ENCODE measurements around the gene TRPM1.

Gene TRPM1

GRCh38 chr15:31133890-31134289 is 32.4 kb upstream of the TRPM1 start:
- H3K4me3 ChIP-seq (ENCODE audit: low read depth, low read length) = no peak overlapping the region
- DNase-seq (ENCODE audit: low read depth) = no peak
- in situ Hi-C loops (cut with HindIII; ENCODE audit: low sequenced_read_pairs) = no loop called here
- no peak for TF ChIP-seq CTCF (IDR thresholded peaks at IDR 0.05; ENCODE audit: low read depth, low read length, missing control alignments)

- no peak for TF ChIP-seq CTCF (IDR thresholded peaks at IDR 0.05; ENCODE audit: low read depth, low read length, missing control alignments)
- no peak overlapping the region for H3K4me3 ChIP-seq (ENCODE audit: low read depth, low read length)
- no peak for DNase-seq (ENCODE audit: low read depth)
- in situ Hi-C loops (cut with HindIII; ENCODE audit: low sequenced_read_pairs) = no loop called here
Measured at GRCh38 chr15:31131853-31132375, 30.4 kb upstream of the TRPM1 start.

- DNase-seq (ENCODE audit: low read depth) = no peak
- no peak overlapping the region for H3K4me3 ChIP-seq (ENCODE audit: low read depth, low read length)
- no peak for TF ChIP-seq CTCF (IDR thresholded peaks at IDR 0.05; ENCODE audit: low read depth, low read length, missing control alignments)
- in situ Hi-C loops (cut with HindIII; ENCODE audit: low sequenced_read_pairs) = no loop called here
Measured at GRCh38 chr15:31130576-31131237, 29.2 kb upstream of the TRPM1 start.

GRCh38 chr15:31129769-31130303 is 28.3 kb upstream of the TRPM1 start:
- DNase-seq (ENCODE audit: low read depth) = no peak
- in situ Hi-C loops (cut with HindIII; ENCODE audit: low sequenced_read_pairs) = no loop called here
- H3K4me3 ChIP-seq (ENCODE audit: low read depth, low read length) = no peak overlapping the region
- TF ChIP-seq CTCF (IDR thresholded peaks at IDR 0.05; ENCODE audit: low read depth, low read length, missing control alignments) = no peak

GRCh38 chr15:31128919-31129768 is 27.6 kb upstream of the TRPM1 start:
- H3K4me3 ChIP-seq (ENCODE audit: low read depth, low read length) = no peak overlapping the region
- DNase-seq (ENCODE audit: low read depth) = peak; percentile 37
- peak; percentile 97 for TF ChIP-seq CTCF (IDR thresholded peaks at IDR 0.05; ENCODE audit: low read depth, low read length, missing control alignments)
- in situ Hi-C loops (cut with HindIII; ENCODE audit: low sequenced_read_pairs) = no loop called here

DNA sequence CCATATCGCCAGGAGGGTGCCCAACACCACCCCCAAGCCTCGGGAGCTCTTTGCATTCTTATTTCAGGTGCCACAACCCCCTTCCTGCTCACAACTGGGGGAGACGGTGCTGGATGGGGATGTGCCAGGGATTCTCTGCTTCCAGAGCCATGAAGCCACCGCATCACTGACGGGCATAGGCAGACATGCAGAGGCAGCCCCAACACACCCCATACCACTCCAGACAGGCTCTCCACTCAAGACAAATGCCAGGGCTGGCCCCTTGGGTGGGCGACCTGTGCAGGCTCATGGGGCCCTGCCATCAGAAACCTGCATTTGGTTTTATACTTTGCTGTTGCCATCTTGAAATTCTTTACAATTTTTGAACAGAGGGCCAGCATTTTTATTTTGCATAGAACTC is 27.0 kb upstream of the TRPM1 start:
- in situ Hi-C loops (cut with HindIII; ENCODE audit: low sequenced_read_pairs) = no loop called here
- no peak overlapping the region for H3K4me3 ChIP-seq (ENCODE audit: low read depth, low read length)
- TF ChIP-seq CTCF (IDR thresholded peaks at IDR 0.05; ENCODE audit: low read depth, low read length, missing control alignments) = no peak
- DNase-seq (ENCODE audit: low read depth) = no peak

Data from astrocyte of the cerebellum (primary cell).